Kidney (tissue), 14 donors: Measurements from ENCODE around the gene ELOVL6. TPM values are rescaled to one million over a fixed set of nuclear protein-coding genes. Genes with fewer than 3 reads are reported as not detected.
"Not testable (repeated sequence)": the region's sequence is repeated elsewhere in the genome, so short reads cannot be mapped to it uniquely, and the experiment has no call there.

Experiments
- DNase-seq, 5 donors: peaks; one replicate each; pipeline ENCODE4 v3.0.0-alpha.2; 2013 to 2020
- FAIRE-seq: peaks from 2 replicates; lab custom pipeline; 2012; peaks lifted over from hg19 to GRCh38; lab: Jason Lieb, UNC
- H3K27ac ChIP-seq, 2 donors: one replicate each; pipeline ENCODE4 v1.7.0; 2013; ENCODE audit warnings: low read depth in 2 of 2, low read length in 2 of 2, inconsistent platforms in 1 of 2
- H3K27me3 ChIP-seq: one replicate; pipeline ENCODE4 v1.7.1; 2013; ENCODE audit warnings: low read length, inconsistent platforms; ENCODE audit not compliant: control insufficient read depth, insufficient read depth
- H3K36me3 ChIP-seq, 3 donors: one replicate each; pipeline versions ENCODE4 v1.7.0 to v1.7.1; 2013; ENCODE audit warnings: low read length in 3 of 3, control low read depth in 1 of 3, inconsistent platforms in 1 of 3; ENCODE audit not compliant: insufficient read depth in 3 of 3, control insufficient read depth in 2 of 3
- H3K4me1 ChIP-seq, 3 donors: one replicate each; pipeline versions ENCODE4 v1.7.0 to v1.7.1; 2013; ENCODE audit warnings: low read length in 3 of 3, inconsistent platforms in 1 of 3, low read depth in 1 of 3; ENCODE audit not compliant: control insufficient read depth in 2 of 3, insufficient read depth in 2 of 3
- H3K4me3 ChIP-seq, 3 donors: one replicate each; pipeline versions ENCODE4 v1.7.0 to v1.8.1; 2013; ENCODE audit warnings: low read length in 3 of 3, control low read depth in 1 of 3, inconsistent platforms in 1 of 3
- H3K9ac ChIP-seq, 3 donors: one replicate each; pipeline versions ENCODE4 v1.7.0 to v1.7.1; 2013; ENCODE audit warnings: low read length in 3 of 3, control low read depth in 1 of 3, inconsistent platforms in 1 of 3
- H3K9me3 ChIP-seq, 3 donors: one replicate each; pipeline versions ENCODE4 v1.7.0 to v1.7.1; 2013; ENCODE audit warnings: low read length in 3 of 3, control low read depth in 1 of 3, inconsistent platforms in 1 of 3; ENCODE audit not compliant: control insufficient read depth in 2 of 3, insufficient read depth in 1 of 3
- CTCF ChIP-seq: IDR thresholded peaks from 3 replicates; pipeline ENCODE4 v1.5.1; 2012; ENCODE audit warnings: mild to moderate bottlenecking, moderate library complexity, borderline replicate concordance; ENCODE audit not compliant: insufficient read depth; ENCODE audit errors: extremely low read depth
- intact Hi-C: fragments of 100-400 bp; cut with DNase I; formaldehyde crosslinking; loops from one replicate; pipeline ENCODE4 v1.11.1; 2022
- polyA plus RNA-seq: library from polyadenylated mRNA; stranded (reverse); fragments of 350-450 nt; fragmentation: Illumina TruSeq; extraction: RNeasy Lipid Tissue Mini Kit (QIAGEN cat#74804); gene quantifications from one replicate; pipeline ENCODE4 v1.2.3, GENCODE V29; 2014; ENCODE audit warnings: low read depth, low replicate concordance; ENCODE audit not compliant: insufficient read depth
- total RNA-seq: library from RNA; stranded (reverse); fragmentation: NEBNext Ultra II Directional; extraction: Animal tissue kit (Norgen Biotek cat#: 25700); gene quantifications from one replicate; pipeline ENCODE4 v1.2.1, GENCODE V29; 2021
- donor health status: control.
- donor health status: control.
- donor health status: control.
- donor health status: control.
- donor health status: control.
- donor health status: DM: yes; HTN: yes; CAD: no.
- donor health status: Normal renal cell carcinoma (clear cell type).

Gene ELOVL6
- total and polyA plus RNA-seq, 2 donors from 2014 or later, result 10.7 to 21.5 TPM

- DNase-seq, result no peak
- no peak for FAIRE-seq
- Histone ChIP-seq H3K9ac (peak overlapping the region; percentile 41 to 88 (median 53)), H3K36me3 (no peaks in the 10 kb centered on the region), H3K4me1 (peaks cover 0 to 15% (median 10%) of the 10 kb centered on the region in 3 donors), H3K9me3 (no peaks in the 10 kb centered on the region), H3K27ac (peak overlapping the region; percentile 79 to 83), H3K27me3 (no peaks in the 10 kb centered on the region), H3K4me3 (peak overlapping the region; percentile 81 to 93 (median 92))
- intact Hi-C loops, result no loop called here
- no peak for TF ChIP-seq CTCF
These were observed 2.7 kb downstream of the ELOVL6 start for GRCh38 chr4:110195561-110196205.

- intact Hi-C loops, result no loop called here
- DNase-seq, result peak; percentile 78 to 96 (median 90)
- Histone ChIP-seq H3K36me3 (no peaks in the 10 kb centered on the region), H3K9me3 (no peaks in the 10 kb centered on the region), H3K4me3 (peak overlapping the region in 1 of 3 donors; percentile 0), H3K4me1 (peaks cover 0 to 15% (median 9%) of the 10 kb centered on the region in 3 donors), H3K9ac (no peak overlapping the region), H3K27me3 (no peaks in the 10 kb centered on the region), H3K27ac (peak overlapping the region in 1 of 2 donors; percentile 2)
- FAIRE-seq, result no peak
- no peak for TF ChIP-seq CTCF
These were observed 4.3 kb downstream of the ELOVL6 start for GRCh38 chr4:110193822-110194761.

- H3K9ac ChIP-seq, H3K27me3 ChIP-seq, H3K36me3 ChIP-seq, FAIRE-seq, H3K9me3 ChIP-seq, DNase-seq, H3K27ac ChIP-seq, intact Hi-C loops, H3K4me3 ChIP-seq: not testable (repeated sequence)
- H3K4me1 ChIP-seq, result peaks cover 0 to 15% (median 8%) of the 10 kb centered on the region in 3 donors
These were observed 5.1 kb downstream of the ELOVL6 start for GRCh38 chr4:110193287-110193686.

GRCh38 chr4:110190249-110190648, 8.2 kb downstream of the ELOVL6 start:
- no peaks in the 10 kb centered on the region for H3K27me3 ChIP-seq
- intact Hi-C loops, result no loop called here
- H3K4me1 ChIP-seq, result peaks cover 0 to 10% (median 2%) of the 10 kb centered on the region in 3 donors
- H3K27ac ChIP-seq, result no peak overlapping the region
- TF ChIP-seq CTCF, result no peak
- no peaks in the 10 kb centered on the region for H3K36me3 ChIP-seq
- H3K9ac ChIP-seq, result no peak overlapping the region
- no peaks in the 10 kb centered on the region for H3K9me3 ChIP-seq
- DNase-seq, result no peak
- FAIRE-seq, result no peak
- H3K4me3 ChIP-seq, result no peak overlapping the region
